ENCODE measurements around the gene MYD88.

The MYD88 gene

DNA sequence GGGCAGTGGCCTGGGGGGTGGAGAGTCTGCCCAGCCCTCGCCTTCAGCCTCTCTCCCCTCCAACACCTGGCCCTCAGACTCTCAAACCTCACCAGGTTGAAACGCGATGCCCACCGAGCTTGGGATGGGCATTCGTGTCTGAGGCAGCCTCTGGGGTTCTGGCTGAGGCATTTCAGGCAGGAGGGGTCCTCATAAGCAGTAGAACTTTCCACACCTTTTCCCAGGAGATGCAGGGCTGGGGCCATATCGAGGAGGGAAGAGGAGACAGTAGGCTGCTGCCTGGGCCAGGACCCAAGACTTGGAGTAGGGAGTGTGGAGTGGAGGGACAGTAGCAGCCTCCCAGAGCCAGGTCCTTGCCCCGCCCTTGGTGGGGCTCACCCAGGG is 26.1 kb upstream of the MYD88 start:
- no peak for DNase-seq (ENCODE audit: low read depth)

DNA sequence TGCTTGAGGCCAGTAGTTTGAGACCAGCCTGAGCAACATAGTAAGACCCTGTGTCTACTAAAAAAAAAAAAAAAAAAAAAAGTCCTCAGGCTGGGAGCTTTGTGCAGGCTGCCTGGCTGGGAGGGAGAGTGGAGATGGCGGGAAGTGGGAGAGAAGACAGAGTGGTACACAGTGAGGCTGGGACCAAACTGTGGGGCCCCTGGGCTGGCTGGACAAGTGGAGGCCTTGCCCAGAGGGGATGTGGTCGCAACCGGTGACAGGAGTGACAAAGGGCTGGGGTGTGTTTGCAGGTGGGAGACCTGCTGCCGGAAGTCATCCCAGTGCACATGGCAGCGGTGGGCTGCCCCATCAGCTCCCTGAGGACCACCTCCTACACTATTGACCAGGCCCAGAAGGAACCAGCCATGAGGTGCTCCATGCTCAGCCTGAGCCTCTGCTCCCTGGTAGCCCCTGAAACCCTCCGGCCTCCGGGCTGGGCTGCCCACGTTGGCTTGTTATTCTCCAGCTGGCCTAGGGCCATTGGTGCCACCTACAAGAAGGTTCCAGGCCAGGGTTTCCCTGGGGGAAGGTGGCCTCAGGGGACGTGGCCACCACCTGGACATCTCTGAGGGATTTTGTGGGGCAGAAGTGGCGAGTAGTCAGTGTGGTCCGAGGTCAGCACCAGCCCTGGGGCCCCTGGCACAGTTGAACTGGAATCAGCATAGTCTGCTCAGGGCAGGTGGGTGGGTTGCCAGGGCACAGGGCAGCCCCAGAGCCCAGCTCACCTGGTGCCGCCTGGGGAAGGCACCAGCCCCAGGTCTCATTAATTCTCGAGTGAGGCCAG is 24.2 kb upstream of the MYD88 start:
- no peak for DNase-seq (ENCODE audit: low read depth)

GRCh38 chr3:38114875-38115644 is 23.4 kb upstream of the MYD88 start:
- no peak for DNase-seq (ENCODE audit: low read depth)

GRCh38 chr3:38115645-38116427 is 22.6 kb upstream of the MYD88 start:
- no peak for DNase-seq (ENCODE audit: low read depth)

DNA sequence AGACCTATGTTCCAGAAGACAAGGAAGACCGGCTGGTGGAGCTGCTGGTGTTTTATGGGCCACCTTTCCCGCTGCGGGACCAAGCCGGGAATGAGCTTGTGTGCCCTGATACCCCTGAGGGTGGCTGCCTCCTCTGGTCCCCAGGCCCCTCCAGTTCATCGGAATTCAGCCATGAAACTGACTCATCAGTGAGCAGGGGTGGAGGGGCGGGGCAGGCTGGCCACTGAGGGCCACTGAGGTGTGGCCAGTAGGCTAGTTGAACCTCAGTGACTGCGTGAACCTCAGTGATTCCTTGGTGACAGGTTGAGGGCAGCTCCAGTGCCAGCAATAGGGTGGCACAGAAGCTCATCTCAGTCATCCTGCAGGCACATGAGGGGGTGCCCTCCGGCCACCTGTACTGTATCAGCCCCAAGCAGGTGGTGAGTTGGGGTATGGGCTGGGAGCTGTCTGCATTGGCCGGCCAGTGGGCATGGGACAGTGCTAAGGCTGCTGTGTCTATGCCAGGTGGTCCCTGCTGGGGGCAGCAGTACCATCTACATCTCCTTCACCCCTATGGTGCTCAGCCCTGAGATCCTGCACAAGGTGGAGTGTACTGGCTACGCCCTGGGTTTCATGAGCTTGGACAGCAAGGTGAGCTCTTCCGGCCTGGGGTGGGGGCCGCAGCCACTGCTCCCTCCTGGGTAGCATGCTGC is 21.8 kb upstream of the MYD88 start:
- DNase-seq (ENCODE audit: low read depth): no peak

DNA sequence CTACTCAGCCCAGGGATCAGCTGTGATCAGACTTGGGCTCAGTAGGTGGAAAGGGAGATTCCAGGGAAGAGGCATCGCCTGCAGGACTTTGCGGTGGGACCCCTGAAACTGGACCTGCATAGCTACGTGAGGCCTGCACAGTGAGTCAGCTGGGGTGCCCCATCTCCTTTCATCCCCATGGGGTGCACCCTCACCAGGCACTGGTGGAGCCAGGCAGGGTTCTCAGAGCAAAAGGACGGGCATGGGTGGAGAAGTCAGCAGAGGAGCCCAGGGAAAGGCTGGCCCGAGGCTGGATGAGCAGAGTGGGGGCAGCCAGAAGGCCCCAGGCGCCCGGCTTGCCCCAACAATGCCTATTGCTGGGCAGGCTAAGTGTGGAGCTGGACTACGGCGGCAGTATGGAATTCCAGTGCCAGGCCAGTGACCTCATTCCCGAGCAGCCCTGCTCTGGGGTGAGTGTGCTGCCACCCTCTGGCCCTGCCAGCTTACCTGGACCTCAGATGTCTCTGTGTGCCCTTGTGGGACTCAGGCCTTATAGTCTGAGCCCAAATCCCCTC is 21.2 kb upstream of the MYD88 start:
- DNase-seq (ENCODE audit: low read depth): no peak

GRCh38 chr3:38117748-38118420 is 20.6 kb upstream of the MYD88 start:
- DNase-seq (ENCODE audit: low read depth): peak; percentile 47

GRCh38 chr3:38118421-38119247 is 19.8 kb upstream of the MYD88 start:
- no peak for DNase-seq (ENCODE audit: low read depth)

DNA sequence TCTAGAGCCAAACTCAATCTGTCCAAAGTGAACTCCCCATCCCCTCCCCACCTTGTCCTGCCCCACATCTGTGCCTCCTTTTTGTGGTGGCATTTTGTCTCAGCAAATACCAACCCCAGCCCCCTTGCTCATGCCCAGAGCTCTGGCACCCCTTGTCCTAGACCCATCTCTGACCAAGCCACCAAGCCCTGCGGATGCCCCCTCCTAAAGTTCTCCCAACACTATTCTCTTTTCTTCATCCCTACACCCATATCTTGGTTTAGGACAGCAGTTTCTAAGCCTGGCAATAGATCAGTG is 19.3 kb upstream of the MYD88 start:
- no peak for DNase-seq (ENCODE audit: low read depth)

DNA sequence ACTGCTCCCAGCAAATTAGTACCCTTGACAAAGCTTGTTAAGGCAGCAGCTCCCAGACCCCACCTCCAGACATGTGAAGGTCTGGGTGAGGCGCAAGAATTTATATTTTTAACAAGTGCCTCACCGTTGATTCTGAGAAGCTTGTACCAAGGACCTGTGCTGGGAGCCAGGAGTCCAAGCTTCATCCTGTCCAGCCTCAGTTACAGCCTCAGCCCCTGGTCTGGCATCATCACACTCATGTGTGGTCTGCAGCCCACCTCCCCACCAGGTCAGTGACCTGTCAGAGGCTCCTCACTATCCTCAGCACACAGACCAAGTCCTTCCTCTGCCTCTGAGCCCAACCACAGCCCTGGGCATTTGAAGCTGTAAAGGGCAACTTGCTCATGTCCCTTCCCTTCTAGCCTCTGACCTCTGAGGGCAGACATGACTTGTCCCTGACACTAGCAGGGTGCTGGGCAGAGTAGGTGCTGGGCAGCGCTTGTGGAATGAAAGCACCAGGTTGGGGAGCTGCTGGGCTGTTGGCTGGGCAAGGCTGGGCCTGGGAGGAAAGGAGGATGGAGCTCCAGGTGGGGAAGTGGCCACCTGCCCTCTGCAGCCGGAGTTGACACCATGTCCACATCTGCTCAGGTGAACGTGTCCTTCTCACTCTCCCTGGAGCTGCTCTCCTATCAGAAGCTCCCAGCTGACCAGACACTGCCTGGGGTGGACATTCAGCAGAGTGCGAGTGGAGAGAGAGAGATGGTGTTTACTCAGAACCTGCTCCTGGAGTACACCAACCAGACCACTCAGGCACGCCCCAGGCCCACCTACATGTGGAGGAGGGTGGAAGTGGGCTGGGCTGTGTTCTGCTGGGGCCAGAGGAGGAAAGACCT is 18.4 kb upstream of the MYD88 start:
- DNase-seq (ENCODE audit: low read depth): no peak

GRCh38 chr3:38120693-38121450 is 17.6 kb upstream of the MYD88 start:
- no peak for DNase-seq (ENCODE audit: low read depth)

GRCh38 chr3:38121451-38121831 is 17.0 kb upstream of the MYD88 start:
- no peak for DNase-seq (ENCODE audit: low read depth)

DNA sequence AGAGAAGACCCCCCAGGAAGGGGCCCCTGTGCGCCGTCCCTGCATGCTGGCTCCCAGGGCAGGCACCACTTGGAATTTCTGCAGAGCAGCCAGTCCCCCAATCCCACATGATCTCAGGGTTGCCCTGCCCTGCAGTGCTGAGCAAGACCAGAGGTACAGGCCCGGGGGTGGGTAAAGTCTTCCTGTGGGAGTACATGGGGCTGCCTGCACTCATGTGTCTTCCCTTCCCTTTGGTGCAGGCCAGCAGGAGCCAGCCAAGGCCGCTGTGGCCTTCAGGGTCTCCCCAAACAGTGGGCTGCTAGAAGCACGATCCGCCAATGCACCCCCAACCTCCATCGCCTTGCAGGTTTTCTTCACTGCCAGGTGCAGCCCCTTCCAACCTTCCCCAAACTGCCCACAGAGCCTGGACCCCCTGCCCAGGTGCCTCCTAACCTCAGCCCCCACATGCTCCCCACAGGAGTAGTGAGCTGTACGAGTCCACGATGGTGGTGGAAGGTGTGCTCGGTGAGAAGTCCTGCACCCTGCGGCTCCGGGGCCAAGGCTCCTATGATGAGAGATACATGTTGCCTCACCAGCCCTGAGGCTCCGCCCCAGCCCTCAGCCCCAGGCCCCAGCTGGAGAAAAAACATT is 16.5 kb upstream of the MYD88 start:
- DNase-seq (ENCODE audit: low read depth): no peak

GRCh38 chr3:38122712-38123290 is 15.7 kb upstream of the MYD88 start:
- DNase-seq (ENCODE audit: low read depth): no peak

- no peak for DNase-seq (ENCODE audit: low read depth)
Observed at GRCh38 chr3:38124324-38125122, 13.9 kb upstream of the MYD88 start.

- no peak for DNase-seq (ENCODE audit: low read depth)
Observed at GRCh38 chr3:38125305-38126120, 12.9 kb upstream of the MYD88 start.

Measured in stimulated activated CD8-positive, alpha-beta memory T cell treated with anti-CD3 and anti-CD28 coated beads, Interleukin-4, amount 100 ng/mL, for 24 hours (primary cell).